Lower lobe of right lung (tissue), 1 donor: Measurements from ENCODE around the gene NDUFAF3. TPM values are rescaled to one million over a fixed set of nuclear protein-coding genes. Genes with fewer than 3 reads are reported as not detected.

Experiments used
- microRNA-seq: library from miRNA; unstranded; fragments of <30 nt; microRNA quantifications from one replicate; pipeline ENCODE4 v1.2.0, GENCODE V29; 2020; ENCODE audit warnings: borderline number of aligned reads
- total RNA-seq: library from RNA; stranded (reverse); fragmentation: NEBNext Ultra II Directional; extraction: Animal tissue kit (Norgen Biotek cat#: 25700); gene quantifications from one replicate; pipeline ENCODE4 v1.2.1, GENCODE V29; 2021
- donor health status: DM: no; HTN: yes; CAD: no; lungs with severe emphysema.

Gene NDUFAF3
- total RNA-seq, 1 donor from 2014 or later = 85.6 TPM

Small RNA genes within 50 kb of the gene (microRNA-seq; reads per million reads assigned to microRNA genes)
- gene MIR191 (8,247 reads per million, percentile 95 among the genes with 10 or more reads in this experiment), gene MIR425 (1,551 reads per million, percentile 82 among the genes with 10 or more reads in this experiment)

Other genes starting within 250 kb of the NDUFAF3 start
- gene PRKAR2A, start 174.2 kb upstream of the NDUFAF3 start, total RNA-seq = 45.5 TPM
- gene SLC25A20, start 123.2 kb upstream of the NDUFAF3 start, total RNA-seq = 29.0 TPM
- 87.4 TPM for gene ARIH2, start 103.3 kb upstream of the NDUFAF3 start, total RNA-seq
- gene P4HTM, start 31.9 kb upstream of the NDUFAF3 start, total RNA-seq = 44.0 TPM
- 157 TPM for gene WDR6, start 14.7 kb upstream of the NDUFAF3 start, total RNA-seq
- gene DALRD3, start 3.5 kb upstream of the NDUFAF3 start, total RNA-seq = 28.1 TPM
- gene IMPDH2, start 7.3 kb downstream of the NDUFAF3 start, total RNA-seq = 112 TPM
- 85.4 TPM for gene QRICH1, start 72.0 kb downstream of the NDUFAF3 start, total RNA-seq
- 198 TPM for gene QARS1, start 82.6 kb downstream of the NDUFAF3 start, total RNA-seq
- 60.4 TPM for gene USP19, start 98.7 kb downstream of the NDUFAF3 start, total RNA-seq
- 410 TPM for gene LAMB2, start 110.9 kb downstream of the NDUFAF3 start, total RNA-seq
- gene CCDC71, start 144.2 kb downstream of the NDUFAF3 start, total RNA-seq = 23.4 TPM
- 34.8 TPM for gene KLHDC8B, start 149.5 kb downstream of the NDUFAF3 start, total RNA-seq